NT2/D1 (cell line): Measurements from ENCODE around the gene SYT6.

Experiments used
- SUZ12 ChIP-seq: IDR thresholded peaks from 2 replicates; pipeline ENCODE4 v1.6.1; 2011; ENCODE audit not compliant: insufficient read length, insufficient read depth; ENCODE audit errors: extremely low read depth
- ZNF274 ChIP-seq: IDR thresholded peaks from 2 replicates; pipeline ENCODE4 v1.6.1; 2011; ENCODE audit warnings: mild to moderate bottlenecking, low read depth, low read length

DNA sequence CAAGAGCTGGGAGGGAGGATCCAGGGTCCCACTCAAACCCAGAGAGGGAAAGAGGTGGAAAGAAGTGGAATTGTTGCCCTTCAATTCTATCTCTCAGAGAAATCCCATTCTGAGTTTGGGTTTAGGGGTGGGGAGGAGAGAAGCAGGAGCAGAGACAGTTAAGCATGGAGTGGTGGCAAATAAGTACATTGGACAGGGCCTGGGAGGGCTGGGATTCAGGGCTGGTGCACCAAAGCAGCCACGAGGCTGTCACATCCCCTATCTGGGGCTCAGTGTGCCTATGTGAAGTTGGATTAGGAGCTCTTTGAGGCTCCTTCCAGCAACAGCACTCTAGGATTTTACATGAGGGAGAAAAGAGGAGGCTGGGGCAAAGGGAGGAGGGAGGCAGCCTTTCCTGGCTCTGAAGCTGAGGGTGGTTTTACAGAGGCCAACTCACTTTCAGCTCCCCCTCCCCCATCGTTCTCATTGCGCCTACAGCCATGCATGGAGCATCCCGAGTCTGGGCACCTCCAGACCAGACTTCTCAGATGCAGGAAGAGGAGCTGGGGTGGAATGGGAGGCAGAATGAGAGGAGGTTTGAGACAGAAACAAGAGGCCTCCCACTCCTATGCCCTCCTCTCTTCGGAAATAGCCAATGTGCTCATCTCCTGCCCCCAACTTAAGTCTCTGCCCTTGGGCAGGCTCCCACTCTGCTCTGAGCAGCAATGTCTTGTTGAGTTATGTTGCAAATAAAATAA, 3.0 kb upstream of the SYT6 start:
- TF ChIP-seq SUZ12 = no peak
- no peak for TF ChIP-seq ZNF274
